ENCODE measurements around the gene STK40.

DNA sequence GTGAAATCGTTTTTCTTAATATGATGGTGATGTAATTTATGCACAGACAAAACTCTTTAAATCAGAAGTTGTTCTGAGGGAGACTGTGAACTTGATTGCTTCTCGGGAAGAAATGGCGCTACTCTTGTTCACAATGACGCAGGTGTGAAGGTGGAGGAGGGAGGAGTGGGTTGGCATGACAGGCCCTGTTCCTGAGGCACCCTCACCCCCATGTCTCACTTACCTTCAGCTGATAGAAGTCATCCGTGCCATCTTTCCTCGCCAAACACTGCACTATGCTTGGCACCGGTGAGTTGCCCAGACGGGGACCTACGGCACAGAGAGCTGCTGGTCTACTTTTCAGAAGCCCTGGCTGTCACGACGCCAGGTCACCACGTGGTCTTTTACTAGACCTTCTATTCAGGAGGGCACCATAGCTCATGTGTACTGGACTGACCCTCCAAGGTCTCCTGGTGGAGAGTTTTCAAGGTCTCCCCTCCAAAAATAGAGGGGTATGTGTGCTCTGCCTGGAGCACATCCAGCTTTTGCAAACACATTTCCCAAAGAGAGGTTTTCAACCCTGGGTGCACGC is 27.1 kb downstream of the STK40 start:
- TF ChIP-seq, protein P1, sequence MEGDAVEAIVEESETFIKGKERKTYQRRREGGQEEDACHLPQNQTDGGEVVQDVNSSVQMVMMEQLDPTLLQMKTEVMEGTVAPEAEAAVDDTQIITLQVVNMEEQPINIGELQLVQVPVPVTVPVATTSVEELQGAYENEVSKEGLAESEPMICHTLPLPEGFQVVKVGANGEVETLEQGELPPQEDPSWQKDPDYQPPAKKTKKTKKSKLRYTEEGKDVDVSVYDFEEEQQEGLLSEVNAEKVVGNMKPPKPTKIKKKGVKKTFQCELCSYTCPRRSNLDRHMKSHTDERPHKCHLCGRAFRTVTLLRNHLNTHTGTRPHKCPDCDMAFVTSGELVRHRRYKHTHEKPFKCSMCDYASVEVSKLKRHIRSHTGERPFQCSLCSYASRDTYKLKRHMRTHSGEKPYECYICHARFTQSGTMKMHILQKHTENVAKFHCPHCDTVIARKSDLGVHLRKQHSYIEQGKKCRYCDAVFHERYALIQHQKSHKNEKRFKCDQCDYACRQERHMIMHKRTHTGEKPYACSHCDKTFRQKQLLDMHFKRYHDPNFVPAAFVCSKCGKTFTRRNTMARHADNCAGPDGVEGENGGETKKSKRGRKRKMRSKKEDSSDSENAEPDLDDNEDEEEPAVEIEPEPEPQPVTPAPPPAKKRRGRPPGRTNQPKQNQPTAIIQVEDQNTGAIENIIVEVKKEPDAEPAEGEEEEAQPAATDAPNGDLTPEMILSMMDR (IDR thresholded peaks at IDR 0.05; ENCODE audit: borderline replicate concordance, extremely low read depth, low read length, poor library complexity, severe bottlenecking), result no peak
- TF ChIP-seq EZH2 (IDR thresholded peaks at IDR 0.05; ENCODE audit: borderline replicate concordance, low read depth, low read length, severe bottlenecking), result no peak
